Subcutaneous abdominal adipose tissue (tissue), 5 donors: Measurements from ENCODE around the gene CSF1R.

Experiments
- H3K27ac ChIP-seq: one replicate; pipeline ENCODE4 v1.7.0; 2013; ENCODE audit warnings: low read depth, mild to moderate bottlenecking, inconsistent platforms, low read length, moderate library complexity
- H3K27me3 ChIP-seq, 5 donors: one replicate each; pipeline ENCODE4 v1.7.0; 2013; ENCODE audit warnings: low read length in 5 of 5, inconsistent platforms in 1 of 5; ENCODE audit not compliant: control insufficient read depth in 5 of 5, insufficient read depth in 4 of 5
- H3K36me3 ChIP-seq, 5 donors: one replicate each; pipeline ENCODE4 v1.7.0; 2013; ENCODE audit warnings: low read length in 5 of 5; ENCODE audit not compliant: control insufficient read depth in 5 of 5, insufficient read depth in 5 of 5
- H3K4me1 ChIP-seq, 5 donors: one replicate each; pipeline ENCODE4 v1.7.0; 2013; ENCODE audit warnings: low read length in 5 of 5, mild to moderate bottlenecking in 3 of 5, moderate library complexity in 1 of 5; ENCODE audit not compliant: control insufficient read depth in 5 of 5, insufficient read depth in 5 of 5
- H3K4me3 ChIP-seq, 5 donors: one replicate each; pipeline ENCODE4 v1.7.0; 2013; ENCODE audit warnings: low read length in 5 of 5, low read depth in 1 of 5
- H3K9ac ChIP-seq, 5 donors: one replicate each; pipeline ENCODE4 v1.7.0; 2013; ENCODE audit warnings: low read length in 5 of 5, mild to moderate bottlenecking in 4 of 5, moderate library complexity in 3 of 5
- H3K9me3 ChIP-seq, 5 donors: one replicate each; pipeline ENCODE4 v1.7.0; 2013; ENCODE audit warnings: low read length in 5 of 5; ENCODE audit not compliant: control insufficient read depth in 5 of 5
- donor health status: healthy.
- donor health status: healthy.
- donor health status: healthy.
- donor health status: healthy.
- donor health status: healthy.

Gene CSF1R

GRCh38 chr5:150114102-150114641, 27.8 kb upstream of the CSF1R start:
- Histone ChIP-seq H3K9me3 (no peaks in the 10 kb centered on the region), H3K9ac (no peak overlapping the region), H3K27ac (no peak overlapping the region), H3K4me1 (peaks cover 0 to 24% (median 18%) of the 10 kb centered on the region in 5 donors), H3K36me3 (peaks cover 0 to 40% (median 18%) of the 10 kb centered on the region in 5 donors), H3K27me3 (no peaks in the 10 kb centered on the region), H3K4me3 (no peak overlapping the region)

- Histone ChIP-seq H3K36me3 (peaks cover 0 to 30% (median 10%) of the 10 kb centered on the region in 5 donors), H3K9me3 (no peaks in the 10 kb centered on the region), H3K4me1 (peaks cover 2 to 29% (median 20%) of the 10 kb centered on the region in 5 donors), H3K27ac (peak overlapping the region; percentile 42), H3K4me3 (no peak overlapping the region), H3K27me3 (no peaks in the 10 kb centered on the region), H3K9ac (peak overlapping the region in 1 of 5 donors; percentile 26)
These were observed 26.8 kb upstream of the CSF1R start for GRCh38 chr5:150113047-150113744.

GRCh38 chr5:150112201-150113046, 26.1 kb upstream of the CSF1R start:
- H3K27ac ChIP-seq, result peak overlapping the region; percentile 42
- peaks cover 0 to 22% (median 3%) of the 10 kb centered on the region in 5 donors for H3K36me3 ChIP-seq
- H3K9ac ChIP-seq, result peak overlapping the region in 3 of 5 donors; percentile 15 to 37 (median 26)
- peaks cover 2 to 37% (median 27%) of the 10 kb centered on the region in 5 donors for H3K4me1 ChIP-seq
- H3K4me3 ChIP-seq, result no peak overlapping the region
- no peaks in the 10 kb centered on the region for H3K27me3 ChIP-seq
- no peaks in the 10 kb centered on the region for H3K9me3 ChIP-seq

DNA sequence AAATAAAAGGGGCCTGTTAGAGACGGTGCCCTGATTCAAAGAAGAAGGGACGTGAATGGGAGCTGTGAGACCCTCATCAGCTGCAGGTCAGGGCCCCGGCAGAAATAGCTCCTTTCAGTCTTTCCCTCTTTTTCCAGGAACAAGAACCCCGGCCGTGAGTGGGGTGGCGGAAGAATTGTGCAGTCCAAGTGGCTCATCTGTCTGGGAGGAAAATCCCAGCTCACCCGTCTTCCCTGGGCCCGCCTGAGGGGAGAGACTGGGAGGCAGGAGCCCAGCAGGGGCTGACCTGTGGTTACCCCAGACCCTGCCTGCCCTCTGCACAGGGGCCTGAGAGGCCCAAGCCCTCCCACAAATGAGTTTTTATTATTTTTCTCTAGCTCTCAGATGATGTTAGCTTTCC, 24.8 kb upstream of the CSF1R start:
- Histone ChIP-seq H3K4me1 (peaks cover 2 to 41% (median 34%) of the 10 kb centered on the region in 5 donors), H3K27me3 (no peaks in the 10 kb centered on the region), H3K9ac (peak overlapping the region in 1 of 5 donors; percentile 13), H3K9me3 (no peaks in the 10 kb centered on the region), H3K4me3 (no peak overlapping the region), H3K27ac (no peak overlapping the region), H3K36me3 (peaks cover 0 to 13% (median 3%) of the 10 kb centered on the region in 5 donors)

DNA sequence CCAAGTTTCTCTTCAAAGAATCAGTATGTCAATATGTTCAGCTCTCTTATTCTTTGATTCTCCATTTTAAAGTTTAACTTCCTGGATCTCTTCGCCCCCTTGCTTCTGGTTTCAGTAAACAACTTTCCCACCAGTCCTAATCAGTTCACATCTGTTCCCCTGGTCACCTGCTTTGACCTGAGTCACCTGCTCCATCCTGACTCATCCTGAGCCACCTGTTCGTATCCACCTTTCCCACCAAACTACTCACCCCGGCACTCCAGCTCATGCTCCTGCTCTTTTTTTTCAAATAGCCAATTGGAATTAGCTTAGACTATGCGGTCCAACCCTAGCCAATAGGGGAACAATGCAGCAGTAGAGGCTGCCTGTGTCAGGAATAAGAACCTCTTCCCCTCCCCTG, 23.6 kb upstream of the CSF1R start:
- no peaks in the 10 kb centered on the region for H3K27me3 ChIP-seq
- H3K9ac ChIP-seq, result no peak overlapping the region
- H3K9me3 ChIP-seq, result no peaks in the 10 kb centered on the region
- H3K27ac ChIP-seq, result no peak overlapping the region
- no peak overlapping the region for H3K4me3 ChIP-seq
- peaks cover 2 to 48% (median 34%) of the 10 kb centered on the region in 5 donors for H3K4me1 ChIP-seq
- peaks cover 0 to 6% (median 0%) of the 10 kb centered on the region in 5 donors for H3K36me3 ChIP-seq

GRCh38 chr5:150108711-150109514, 22.6 kb upstream of the CSF1R start:
- no peaks in the 10 kb centered on the region for H3K36me3 ChIP-seq
- no peak overlapping the region for H3K27ac ChIP-seq
- peaks cover 2 to 50% (median 35%) of the 10 kb centered on the region in 5 donors for H3K4me1 ChIP-seq

GRCh38 chr5:150107909-150108447, 21.6 kb upstream of the CSF1R start:
- H3K4me1 ChIP-seq, result peaks cover 2 to 52% (median 29%) of the 10 kb centered on the region in 5 donors
- H3K4me3 ChIP-seq, result no peak overlapping the region
- no peak overlapping the region for H3K9ac ChIP-seq
- peak overlapping the region; percentile 10 for H3K27ac ChIP-seq
- H3K9me3 ChIP-seq, result no peaks in the 10 kb centered on the region
- no peaks in the 10 kb centered on the region for H3K27me3 ChIP-seq
- H3K36me3 ChIP-seq, result no peaks in the 10 kb centered on the region

More at GRCh38 chr5:150108711-150109514, 22.6 kb upstream of the CSF1R start:
- H3K27me3 ChIP-seq, result no peaks in the 10 kb centered on the region
- no peaks in the 10 kb centered on the region for H3K9me3 ChIP-seq
- H3K4me3 ChIP-seq, result no peak overlapping the region
- no peak overlapping the region for H3K9ac ChIP-seq

- Histone ChIP-seq H3K4me3 (no peak overlapping the region), H3K27me3 (no peaks in the 10 kb centered on the region), H3K27ac (no peak overlapping the region), H3K36me3 (no peaks in the 10 kb centered on the region), H3K9ac (no peak overlapping the region), H3K4me1 (peaks cover 2 to 41% (median 18%) of the 10 kb centered on the region in 5 donors), H3K9me3 (no peaks in the 10 kb centered on the region)
These were observed 20.5 kb upstream of the CSF1R start for GRCh38 chr5:150106674-150107426.
